K562 (cell line): ENCODE results near the gene DIS3L.

Experiments used
- MED1 ChIP-seq: sonication (generic); formaldehyde crosslinking; IDR thresholded peaks from 2 replicates; pipeline ENCODE4 v1.8.1; 2023; ENCODE audit warnings: missing genetic modification reagents, borderline replicate concordance
- NUFIP1 ChIP-seq: fragments of 450-650 bp; IDR thresholded peaks from 2 replicates; pipeline ENCODE4 v1.6.1; 2018; ENCODE audit not compliant: partially characterized antibody
- RCOR1 ChIP-seq, 2 experiments: IDR thresholded peaks; 2 replicates each; pipeline ENCODE4 v1.6.1; 2012; ENCODE audit warnings: low read depth in 2 of 2, low read length in 2 of 2, borderline replicate concordance in 1 of 2, improper control_type of control experiment in 1 of 2
- ZNF232 ChIP-seq: sonication (generic); formaldehyde crosslinking; IDR thresholded peaks from 2 replicates; pipeline ENCODE4 v1.8.0; 2022; ENCODE audit warnings: mild to moderate bottlenecking, missing genetic modification reagents

GRCh38 chr15:66252685-66253417, 40.5 kb upstream of the DIS3L start:
- TF ChIP-seq RCOR1 (IDR thresholded peaks at IDR 0.05; ENCODE audit: borderline replicate concordance in 1 of 2, low read depth in 2 of 2, low read length in 2 of 2), result no peak
- TF ChIP-seq MED1 (CRISPR knock-in tag), result no peak
- TF ChIP-seq NUFIP1, result no peak
- TF ChIP-seq ZNF232, result no peak
